GM19239 (cell line): ENCODE measurements around the gene SAMD4A.
A peak's percentile ranks its signal among the peaks of the same experiment; 100 is the strongest.

ENCODE experiments used
- DNase-seq: peaks from one replicate; pipeline ENCODE4 v3.0.0; 2011; ENCODE audit warnings: low spot score; ENCODE audit not compliant: insufficient read length
- FAIRE-seq: peaks from 2 replicates; lab custom pipeline; 2011; peaks lifted over from hg19 to GRCh38; lab: Jason Lieb, UNC

Gene SAMD4A

DNA sequence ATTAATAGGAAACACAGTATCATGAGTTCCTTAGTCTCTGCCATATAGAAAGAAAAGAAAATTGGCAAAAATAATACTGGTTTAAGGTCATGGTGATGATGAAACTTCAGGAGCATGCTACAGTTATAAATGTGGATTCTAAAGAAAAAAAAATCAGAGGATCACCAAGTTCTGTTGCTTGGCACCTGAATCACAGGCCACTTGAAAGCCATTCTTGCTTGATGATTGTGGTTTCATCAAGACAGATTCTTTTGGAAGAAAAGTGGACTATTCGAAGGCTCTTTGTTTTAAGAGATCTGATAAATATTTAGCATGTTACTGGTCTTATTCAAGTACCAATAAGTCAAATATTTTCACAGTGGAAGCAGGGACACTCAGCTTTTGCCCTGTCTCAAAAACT, 148.9 kb downstream of the SAMD4A start:
- DNase-seq (no peak), FAIRE-seq (no peak)

DNA sequence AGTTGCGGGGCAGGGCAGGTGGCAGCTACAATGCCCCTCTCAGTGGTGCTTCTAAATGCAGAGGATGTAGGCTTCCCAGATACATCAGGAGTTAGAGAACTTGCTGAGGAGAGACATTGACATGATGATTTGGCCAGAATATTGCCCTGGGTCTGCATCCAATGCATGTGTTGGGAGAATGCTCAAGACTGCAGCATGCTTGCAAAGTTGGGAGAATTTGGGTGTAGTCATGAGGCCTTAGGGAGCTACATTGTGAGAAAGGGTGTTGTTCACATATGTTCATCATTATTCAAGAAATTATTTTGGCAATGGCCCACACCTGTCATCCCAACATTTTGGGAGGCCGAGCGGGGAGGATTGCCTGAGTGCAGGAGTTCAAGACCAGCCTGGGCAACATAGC, 149.9 kb downstream of the SAMD4A start:
- DNase-seq: no peak
- no peak for FAIRE-seq

DNA sequence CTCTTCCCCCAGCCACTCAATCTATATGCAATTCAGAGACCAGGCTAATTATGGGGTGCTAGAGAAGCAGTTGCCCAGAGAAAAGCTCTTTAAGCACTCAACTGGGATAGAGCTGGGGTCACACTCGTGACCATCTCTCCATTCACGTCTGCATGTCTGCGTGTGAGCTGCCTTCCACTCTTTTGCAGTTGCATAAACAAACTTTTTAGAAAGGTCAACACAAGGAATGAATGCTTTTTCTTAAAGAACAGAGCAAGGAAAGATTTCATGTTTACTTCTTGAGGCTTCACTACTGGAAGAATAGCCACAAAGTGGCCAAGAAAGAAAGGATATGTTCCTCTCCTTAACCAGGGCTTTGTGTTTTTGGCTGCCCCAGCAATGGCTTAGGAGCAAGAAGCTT, 151.1 kb downstream of the SAMD4A start:
- no peak for DNase-seq
- no peak for FAIRE-seq

DNA sequence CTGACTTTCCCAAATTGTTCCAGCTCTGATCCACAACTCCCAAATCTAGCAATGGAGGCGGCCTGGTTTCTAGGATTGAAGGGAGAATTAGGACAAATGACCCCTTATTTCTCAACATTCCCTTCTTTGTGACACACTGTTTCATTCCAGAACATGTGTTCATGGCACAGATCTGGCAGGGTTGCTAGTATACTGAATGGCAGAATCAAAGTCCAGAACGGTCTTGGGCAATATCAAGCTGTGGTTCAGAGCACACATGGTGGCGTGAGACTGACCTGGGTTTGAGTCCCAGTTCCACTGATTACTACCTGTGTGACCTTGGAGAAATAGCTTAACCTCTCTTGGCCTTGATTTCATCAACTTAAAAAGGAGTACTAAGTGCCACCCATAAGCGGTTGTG, 152.5 kb downstream of the SAMD4A start:
- DNase-seq: no peak
- no peak for FAIRE-seq

DNA sequence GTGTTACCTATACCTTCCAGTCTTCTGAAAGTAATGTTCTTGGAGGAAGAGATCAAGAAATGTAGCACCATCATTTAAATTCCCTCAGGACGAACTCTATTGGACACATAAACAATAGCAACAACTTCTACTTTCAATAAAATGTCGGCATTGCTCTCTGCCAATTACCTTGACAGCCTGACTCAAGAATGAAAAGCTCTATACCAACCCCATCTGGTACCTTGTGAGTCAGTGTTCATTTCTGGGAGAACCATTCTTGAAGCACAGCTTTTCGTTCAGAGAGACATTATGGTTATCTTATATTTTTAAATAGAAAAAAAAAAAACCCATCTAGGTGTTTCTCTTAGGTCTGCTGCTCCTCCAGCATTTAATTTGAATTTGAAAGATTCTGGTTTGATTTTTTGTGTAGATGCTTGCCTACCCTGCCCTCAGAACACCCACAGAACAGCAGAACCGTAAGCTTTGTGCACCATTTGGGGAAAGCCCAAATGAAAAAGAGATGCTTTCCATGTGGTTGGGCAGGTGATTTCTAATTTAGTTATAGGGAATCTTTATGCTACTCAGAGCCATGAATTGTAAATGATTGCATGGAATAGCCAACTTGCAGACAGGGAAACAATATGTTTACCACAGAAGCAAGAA, 156.0 kb downstream of the SAMD4A start:
- no peak for FAIRE-seq
- no peak for DNase-seq

DNA sequence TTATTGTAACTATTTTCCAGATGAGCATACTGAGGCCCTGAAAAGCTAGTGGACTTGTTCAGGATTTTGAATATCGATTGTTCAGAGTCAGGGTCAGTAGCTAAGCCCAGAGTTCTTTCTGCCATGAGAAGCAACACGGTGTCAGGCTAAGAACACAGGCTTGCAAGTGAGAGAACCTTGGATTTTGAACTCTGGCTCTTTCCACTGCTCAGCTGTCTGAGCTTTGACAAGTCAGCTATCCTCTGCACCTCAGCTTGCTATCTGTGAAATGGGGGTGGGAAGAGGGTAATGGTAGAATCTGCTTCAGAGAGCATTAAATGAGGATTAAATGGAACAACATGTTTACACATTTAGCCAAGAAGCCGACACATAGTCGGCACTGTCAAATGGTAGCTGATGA, 157.2 kb downstream of the SAMD4A start:
- no peak for FAIRE-seq
- DNase-seq: no peak

DNA sequence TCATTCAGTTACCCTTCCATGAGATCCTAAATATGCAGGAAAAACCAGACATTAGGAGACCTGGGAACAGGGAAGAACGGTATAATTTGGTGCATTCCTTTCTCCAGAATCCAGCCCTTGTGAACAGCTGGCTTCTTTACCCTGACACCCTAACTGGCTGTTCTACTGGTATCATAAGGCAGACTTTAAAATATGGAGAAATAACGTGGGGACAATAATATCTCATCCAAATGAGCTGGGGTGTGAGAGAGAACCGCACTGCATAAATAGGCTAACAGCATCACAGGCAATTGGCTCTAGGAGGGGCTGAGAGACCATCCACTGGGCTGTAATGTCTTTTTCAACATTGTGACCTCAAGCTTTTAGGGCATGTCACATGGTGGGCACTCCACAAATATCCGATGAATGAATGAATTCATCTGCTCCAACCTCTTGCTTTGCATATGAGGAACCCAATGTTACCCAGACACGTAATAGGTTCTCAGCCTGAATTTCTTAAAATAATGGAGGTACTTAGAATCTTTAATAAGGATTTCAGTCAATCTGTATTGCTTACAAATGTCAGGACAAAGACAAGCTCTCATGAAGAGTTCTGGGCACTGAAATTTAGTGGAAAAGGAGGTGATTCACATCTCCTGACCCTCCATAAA, 157.9 kb downstream of the SAMD4A start:
- DNase-seq: no peak
- FAIRE-seq: no peak

DNA sequence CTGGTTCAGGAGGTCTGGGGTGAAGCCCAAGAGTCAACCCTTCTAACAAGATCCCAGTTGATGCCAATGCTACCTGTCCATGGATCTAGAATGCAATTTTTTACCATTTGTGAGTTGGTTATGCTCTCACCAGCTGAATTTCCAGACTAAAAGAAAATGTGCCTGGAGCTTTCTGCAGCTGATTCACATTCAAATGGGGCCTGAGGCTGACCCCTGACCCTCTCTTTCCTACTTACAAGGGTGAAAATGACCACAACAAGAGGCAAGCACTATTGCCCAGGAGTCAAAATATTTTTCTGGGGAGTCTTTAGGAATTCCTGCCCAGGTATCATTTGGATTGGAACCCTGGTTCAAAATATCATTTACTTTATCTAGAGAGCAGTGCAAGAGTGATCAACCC, 159.1 kb downstream of the SAMD4A start:
- no peak for FAIRE-seq

DNA sequence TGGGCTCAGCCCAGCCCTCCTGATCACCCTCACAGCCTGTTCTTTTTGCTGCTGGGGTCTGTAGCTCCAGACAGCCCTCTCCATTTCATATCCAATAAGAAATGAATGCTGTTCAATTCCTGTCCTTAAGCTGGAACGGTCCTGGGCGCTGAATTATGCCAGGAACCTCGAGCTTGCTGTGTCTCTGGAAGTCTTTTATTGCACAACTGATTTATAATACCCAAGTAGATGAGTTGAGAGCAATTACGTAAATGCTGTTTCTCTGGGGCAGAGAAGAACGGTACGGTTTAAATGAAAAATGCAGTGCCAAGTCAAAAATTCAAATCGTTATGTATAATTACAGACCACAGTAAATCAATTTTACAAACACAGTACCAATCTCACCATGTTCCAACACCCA, 161.0 kb downstream of the SAMD4A start:
- no peak for DNase-seq
- FAIRE-seq: no peak

More for the DNA sequence above, 159.1 kb downstream of the SAMD4A start:
- DNase-seq: no peak

DNA sequence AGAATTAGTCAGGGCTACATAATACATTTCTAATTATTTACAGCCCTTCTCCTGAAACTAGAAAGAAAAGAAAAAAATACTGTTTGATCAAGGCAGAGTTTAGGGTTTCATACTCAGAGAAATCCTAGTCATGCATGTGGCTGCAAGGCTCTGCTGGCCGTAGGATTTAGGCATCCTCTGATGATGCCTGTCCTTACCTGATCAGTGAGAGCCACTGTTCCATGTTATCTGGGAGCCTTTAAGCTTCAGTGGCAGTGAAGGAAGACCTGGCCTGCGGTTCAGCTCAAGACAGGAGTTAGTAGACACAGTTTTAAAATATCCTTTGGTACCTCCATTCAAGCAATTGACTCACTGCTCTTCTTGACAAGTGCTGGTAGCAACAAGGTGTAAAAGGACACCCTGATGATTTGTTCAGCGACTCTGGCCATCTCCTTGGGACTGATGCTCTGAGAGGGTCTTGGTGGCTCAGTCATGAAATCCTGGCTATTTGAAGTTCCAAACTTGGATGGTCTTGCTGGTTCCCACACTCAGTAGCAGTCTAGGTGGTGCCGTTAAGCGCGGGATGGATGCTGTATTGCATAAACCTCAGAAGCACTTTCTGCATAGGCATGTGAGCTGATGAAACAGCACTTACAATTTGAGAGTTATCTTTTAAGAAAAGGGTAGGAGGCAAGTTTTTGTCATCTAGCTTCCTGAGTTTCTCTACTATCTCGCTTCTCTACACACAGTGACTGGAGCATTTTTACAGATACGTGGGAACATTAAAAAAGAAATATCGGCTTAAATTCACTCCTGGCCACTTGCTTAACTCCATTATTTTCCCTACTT, 162.0 kb downstream of the SAMD4A start:
- FAIRE-seq: peak; percentile 63
- DNase-seq: no peak

DNA sequence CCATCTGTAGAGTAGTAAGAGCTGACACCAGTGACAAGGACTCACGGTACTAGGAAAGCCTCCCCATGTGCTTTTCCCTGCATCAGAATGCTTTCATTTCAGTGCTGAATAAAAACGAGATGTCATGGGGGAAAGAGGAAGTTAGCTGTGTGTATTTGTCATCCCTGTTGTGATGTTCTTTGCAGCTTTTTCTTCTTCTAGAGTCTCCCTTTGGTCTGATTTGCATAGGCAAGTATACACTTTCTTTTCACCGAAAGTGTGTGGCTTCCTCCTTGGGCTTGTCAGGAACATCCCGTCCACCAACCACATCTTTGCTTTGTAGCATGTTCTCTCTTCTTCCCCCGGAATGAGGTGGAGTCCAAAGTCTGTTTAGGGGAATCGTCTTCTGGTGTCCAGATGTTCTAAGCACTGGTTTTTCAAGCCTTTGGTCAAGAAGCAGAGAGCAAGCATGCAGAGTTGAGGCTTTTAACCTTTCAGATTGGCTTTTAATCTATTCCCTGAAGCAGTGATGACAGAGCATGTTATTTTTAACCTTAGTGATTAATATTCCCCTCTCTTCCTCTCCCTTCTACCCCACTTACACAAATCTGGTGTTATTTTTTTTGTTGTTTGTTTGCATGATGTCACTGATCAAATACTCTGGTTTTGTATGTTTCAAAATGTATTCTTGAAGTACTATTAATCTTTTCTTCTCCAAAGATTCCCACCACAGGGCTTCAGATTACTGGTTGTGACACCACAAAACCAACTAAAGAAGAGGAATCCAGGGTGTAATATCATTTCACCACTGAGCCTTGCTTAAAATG, 163.4 kb downstream of the SAMD4A start:
- FAIRE-seq: peak; percentile 100

DNA sequence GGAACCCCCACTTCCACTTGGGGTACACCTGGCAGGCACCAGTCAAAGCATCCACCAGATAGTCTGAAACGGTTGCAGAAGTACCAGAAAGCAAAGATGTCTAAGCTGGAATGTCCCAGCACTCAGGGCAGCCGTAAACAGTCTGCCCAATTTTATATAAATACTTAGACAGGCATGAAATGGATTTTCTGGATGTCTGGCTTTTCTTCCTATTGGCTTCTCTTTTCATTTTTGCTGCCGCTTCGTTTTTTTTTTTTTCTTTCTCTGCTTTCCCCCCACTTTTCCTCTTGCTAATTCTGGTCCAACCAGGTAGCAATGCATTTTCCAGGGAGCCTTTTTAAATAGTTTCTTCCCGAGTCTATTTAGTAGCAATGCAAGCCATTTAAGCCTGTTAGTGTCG, 168.0 kb downstream of the SAMD4A start:
- FAIRE-seq: no peak
- DNase-seq: no peak

More for the DNA sequence above, 163.4 kb downstream of the SAMD4A start:
- peak; percentile 41 for DNase-seq

DNA sequence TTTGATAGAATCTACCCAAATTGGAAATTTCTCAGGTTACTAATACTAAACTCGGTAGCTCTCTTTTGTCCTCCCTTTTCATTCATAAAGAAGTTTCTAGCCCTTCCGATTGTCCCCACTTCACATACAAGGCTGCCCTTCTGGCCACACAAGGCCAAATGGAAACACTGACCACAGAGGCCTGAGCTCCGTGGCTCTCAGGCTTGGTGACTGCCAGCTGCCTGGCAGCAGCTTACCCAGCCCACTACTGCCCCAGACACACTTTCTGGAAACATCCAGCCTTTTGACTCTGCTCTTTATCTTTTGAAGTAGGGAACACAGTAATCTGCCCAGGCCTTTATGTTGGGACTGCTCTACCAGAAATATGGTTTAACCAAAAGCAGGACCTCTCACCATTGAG, 168.5 kb downstream of the SAMD4A start:
- no peak for FAIRE-seq

DNA sequence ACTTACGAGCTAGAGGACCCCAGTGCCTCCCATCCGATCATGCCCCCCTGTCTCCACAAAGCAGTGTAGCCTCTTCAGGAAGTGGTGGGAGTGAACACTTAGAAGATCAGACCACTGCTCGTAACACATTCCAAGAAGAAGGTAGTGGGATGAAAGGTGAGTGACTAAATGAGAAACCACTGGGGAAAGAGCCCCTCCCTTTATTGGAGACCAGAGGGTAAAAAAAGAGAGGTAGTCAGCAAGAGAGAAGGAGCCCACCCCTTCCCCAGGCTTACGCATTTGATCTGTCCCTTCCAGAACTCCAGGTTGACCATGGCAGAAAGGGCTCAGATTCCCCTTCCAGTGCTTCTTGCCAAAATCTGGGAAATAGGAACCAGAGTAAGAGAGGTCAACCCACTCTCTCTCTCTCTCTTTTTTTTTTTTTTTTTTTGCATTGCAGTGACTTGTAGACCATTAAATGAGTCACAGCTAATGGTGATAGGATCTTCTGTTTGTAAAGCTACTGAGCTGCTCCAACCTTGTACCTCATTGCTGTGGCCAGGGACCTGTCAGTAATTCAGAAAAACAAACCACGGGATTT, 170.3 kb downstream of the SAMD4A start:
- DNase-seq (no peak), FAIRE-seq (no peak)

More for the DNA sequence above, 168.5 kb downstream of the SAMD4A start:
- no peak for DNase-seq

DNA sequence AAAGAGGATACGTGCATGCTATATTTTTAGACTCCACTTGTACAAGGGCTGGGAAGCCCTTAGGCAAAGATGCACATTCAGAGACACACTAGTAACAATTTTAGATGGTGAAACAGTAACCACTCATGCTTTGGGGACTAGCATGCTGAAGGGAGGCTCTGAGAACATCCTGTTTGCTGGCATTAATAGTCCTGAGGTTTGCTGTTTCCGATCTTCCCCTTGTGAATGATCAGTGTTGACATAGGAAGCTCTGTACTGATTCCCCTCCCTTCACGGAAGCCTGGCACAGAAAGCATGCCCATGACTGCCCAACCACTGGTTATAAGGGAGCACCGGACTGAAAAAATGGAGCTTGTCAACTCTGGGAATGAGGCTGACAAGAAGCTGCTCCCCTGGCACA, 171.1 kb downstream of the SAMD4A start:
- no peak for FAIRE-seq
- DNase-seq: no peak

DNA sequence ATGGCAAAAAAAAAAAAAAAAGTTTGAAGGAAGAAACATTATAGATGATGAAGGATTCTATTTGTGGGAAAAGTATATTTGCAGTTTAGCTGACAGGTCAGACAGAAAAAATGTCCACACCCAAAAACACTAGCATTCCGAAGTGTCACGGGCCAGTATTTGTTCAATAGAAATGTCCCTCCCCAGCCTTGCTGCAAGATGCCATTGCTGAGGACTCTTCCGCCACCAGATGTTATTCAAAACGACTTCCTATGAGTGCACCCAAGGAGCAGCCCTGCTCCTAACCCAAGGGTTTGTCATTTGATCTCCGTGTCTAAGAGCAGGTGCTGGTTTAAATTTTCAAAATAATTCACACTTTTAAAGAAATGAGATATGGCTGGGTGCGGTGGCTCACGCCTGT, 172.6 kb downstream of the SAMD4A start:
- FAIRE-seq (no peak), DNase-seq (no peak)

DNA sequence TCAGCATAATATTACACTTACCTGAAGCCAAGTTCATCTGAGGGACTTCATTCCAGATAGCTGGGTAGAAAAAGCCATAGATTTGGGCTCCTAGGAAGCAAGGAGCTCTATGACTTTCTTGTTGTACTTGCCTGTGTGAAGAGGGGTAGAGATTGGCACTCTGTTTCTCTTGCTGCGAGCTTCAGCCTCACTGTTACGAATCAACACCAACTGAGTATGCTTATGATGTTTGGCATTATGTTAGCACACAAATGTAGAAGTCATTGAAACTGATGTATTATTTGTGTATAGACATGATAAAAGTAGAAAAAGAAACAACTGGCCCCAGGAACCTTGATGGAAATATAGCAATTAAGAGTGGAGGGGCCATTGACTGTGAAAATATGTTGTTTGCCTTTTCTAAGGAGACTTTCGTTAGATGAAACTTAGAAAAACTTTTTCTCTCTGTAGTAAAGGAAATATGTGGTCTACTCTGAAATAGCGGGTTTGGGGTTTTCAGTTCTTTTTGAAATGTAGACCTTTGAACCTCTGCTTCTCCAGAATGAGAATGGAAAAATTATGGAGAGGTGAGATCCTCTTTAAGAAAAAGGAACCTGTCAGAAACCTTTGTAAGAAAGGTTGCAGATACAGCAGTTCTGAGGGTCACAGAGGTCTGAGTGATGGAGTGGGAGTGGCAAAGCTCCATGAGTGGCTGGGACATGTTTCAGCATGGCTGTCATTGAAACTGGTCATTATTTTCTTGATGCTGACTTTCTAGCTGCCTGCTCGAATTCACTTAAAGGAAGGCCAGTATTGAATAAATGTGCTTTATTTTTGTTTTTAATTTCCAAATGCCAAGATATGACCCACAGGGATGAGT, 175.8 kb downstream of the SAMD4A start:
- FAIRE-seq: peak; percentile 11

DNA sequence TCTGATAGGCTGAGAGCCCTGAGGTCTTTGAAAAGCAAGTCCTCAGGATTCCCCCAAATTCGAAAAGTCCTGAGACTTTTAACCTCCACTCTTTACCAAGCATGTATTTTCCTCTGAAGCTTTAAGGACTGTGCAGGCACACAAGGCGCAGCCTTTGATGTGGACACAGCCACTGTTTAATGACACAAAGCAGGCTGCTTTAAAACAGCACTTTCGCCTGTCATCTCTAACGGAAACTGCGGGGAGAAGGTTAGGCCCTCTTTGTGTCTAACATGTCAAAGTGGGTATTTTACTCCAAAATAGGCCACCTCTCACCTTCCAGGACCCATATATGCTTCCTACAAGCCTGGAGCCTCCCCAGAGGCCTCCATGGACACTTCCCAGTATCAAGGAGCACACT, 176.5 kb downstream of the SAMD4A start:
- FAIRE-seq: no peak

More for the DNA sequence above, 175.8 kb downstream of the SAMD4A start:
- DNase-seq: no peak

DNA sequence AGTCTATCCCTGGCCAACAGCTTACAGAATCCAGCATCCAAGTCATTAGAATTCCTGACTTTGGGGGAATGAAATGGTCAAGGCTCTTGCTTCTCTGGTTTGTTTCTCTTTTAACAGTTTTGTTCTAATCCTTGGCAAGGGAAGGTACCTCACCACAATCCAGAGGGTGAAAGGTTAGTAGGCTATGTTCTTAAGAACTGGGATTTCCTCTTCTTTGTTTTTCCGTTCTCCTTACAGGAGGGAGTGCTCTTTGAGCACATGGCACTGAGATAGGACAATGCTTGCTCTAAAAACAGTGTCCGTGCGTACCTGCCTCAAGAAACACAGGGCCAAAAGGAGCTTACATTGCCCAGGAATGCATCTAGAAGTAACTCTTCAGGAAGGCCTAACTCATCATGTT, 179.1 kb downstream of the SAMD4A start:
- DNase-seq (no peak), FAIRE-seq (no peak)

More for the DNA sequence above, 176.5 kb downstream of the SAMD4A start:
- DNase-seq: no peak
